ENCODE data around the gene AHR.
"Not testable (repeated sequence)": the region's sequence is repeated elsewhere in the genome, so short reads cannot be mapped to it uniquely, and the experiment has no call there.

Gene AHR

DNA sequence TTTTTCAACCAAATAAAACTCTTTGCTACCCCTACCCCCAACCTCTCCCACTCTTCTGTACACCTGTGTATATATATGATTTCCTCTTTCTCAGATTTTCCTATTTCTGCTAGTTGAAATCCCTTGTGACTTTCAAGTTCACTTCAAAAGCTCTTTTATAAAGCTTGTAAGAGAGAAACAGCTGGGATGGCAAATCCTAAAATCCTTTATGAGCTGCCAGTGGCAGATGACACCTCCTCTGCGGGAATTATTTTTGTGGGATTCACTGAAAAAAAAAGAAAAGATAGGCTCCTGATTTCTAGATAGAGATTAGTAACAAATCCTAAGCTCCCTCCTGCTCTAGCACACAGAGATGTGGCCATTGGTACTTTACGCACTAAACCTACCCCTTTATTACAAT, 92.9 kb downstream of the AHR start:
- TF ChIP-seq CTCF (IDR thresholded peaks at IDR 0.05; ENCODE audit: borderline replicate concordance, insufficient read depth, low read depth, low read length), result no peak
- H3K4me3 ChIP-seq (ENCODE audit: low read depth, low read length), result no peak overlapping the region

- TF ChIP-seq CTCF (IDR thresholded peaks at IDR 0.05; ENCODE audit: borderline replicate concordance, insufficient read depth, low read depth, low read length), result no peak
- H3K4me3 ChIP-seq (ENCODE audit: low read depth, low read length), result no peak overlapping the region
These were observed 94.4 kb downstream of the AHR start for GRCh38 chr7:17392846-17393245.

GRCh38 chr7:17394563-17394962, 96.1 kb downstream of the AHR start:
- H3K4me3 ChIP-seq (ENCODE audit: low read depth, low read length), result not testable (repeated sequence)
